Neuronal stem cell (in vitro differentiated cells): ENCODE data around the gene KCTD15.

Experiments used
- DNase-seq: peaks from one replicate; pipeline ENCODE4 v3.0.0-alpha.2; 2013; ENCODE audit warnings: low spot score
- H2AFZ ChIP-seq: one replicate; pipeline ENCODE4 v1.6.1; 2013; ENCODE audit warnings: mild to moderate bottlenecking, low read length, inconsistent platforms
- H2AK5ac ChIP-seq: 2 replicates; pipeline ENCODE4 v1.6.1; 2013; ENCODE audit warnings: low read depth, mild to moderate bottlenecking, inconsistent platforms, low read length, moderate library complexity, mixed read lengths
- H2BK120ac ChIP-seq: 2 replicates; pipeline ENCODE4 v1.6.1; 2013; ENCODE audit warnings: low read depth, mild to moderate bottlenecking, inconsistent platforms, low read length, moderate library complexity, mixed read lengths
- H2BK12ac ChIP-seq: one replicate; pipeline ENCODE4 v1.6.1; 2013; ENCODE audit warnings: low read length, inconsistent platforms
- H2BK15ac ChIP-seq: 2 replicates; pipeline ENCODE4 v1.6.1; 2013; ENCODE audit warnings: mild to moderate bottlenecking, low read length, inconsistent platforms, mixed read lengths
- H2BK5ac ChIP-seq: one replicate; pipeline ENCODE4 v1.6.1; 2013; ENCODE audit warnings: inconsistent platforms, mild to moderate bottlenecking, low read length, moderate library complexity
- H3K14ac ChIP-seq: one replicate; pipeline ENCODE4 v1.6.1; 2013; ENCODE audit warnings: low read length, inconsistent platforms
- H3K18ac ChIP-seq: 2 replicates; pipeline ENCODE4 v1.6.1; 2013; ENCODE audit warnings: low read length, inconsistent platforms
- H3K23ac ChIP-seq: 2 replicates; pipeline ENCODE4 v1.6.1; 2013; ENCODE audit warnings: low read depth, mild to moderate bottlenecking, mixed read lengths, low read length, inconsistent platforms; ENCODE audit not compliant: poor library complexity
- H3K27ac ChIP-seq: replicated peaks from 3 replicates; pipeline ENCODE4 v1.5.1; 2013; ENCODE audit warnings: low read length, inconsistent platforms
- H3K27me3 ChIP-seq, 3 experiments: 2 replicates each; pipeline ENCODE4 v1.6.1; 2013; ENCODE audit warnings: low read length in 3 of 3, mild to moderate bottlenecking in 2 of 3, inconsistent platforms in 1 of 3, low read depth in 1 of 3, mixed read lengths in 1 of 3, moderate library complexity in 1 of 3; ENCODE audit not compliant: control insufficient read depth in 3 of 3, insufficient read depth in 3 of 3
- H3K36me3 ChIP-seq, 2 donors: replicated peaks in 1 of 2; 2 replicates each; pipeline ENCODE4 v1.6.1; 2013; ENCODE audit warnings: low read length in 2 of 2; ENCODE audit not compliant: control insufficient read depth in 2 of 2, insufficient read depth in 2 of 2
- H3K4ac ChIP-seq: 2 replicates; pipeline ENCODE4 v1.6.1; 2013; ENCODE audit warnings: inconsistent platforms, mild to moderate bottlenecking, low read length, moderate library complexity
- H3K4me1 ChIP-seq, 2 donors: 1 replicate in 1 of 2; 2 replicates in 1 of 2; pipeline ENCODE4 v1.6.1; 2013; ENCODE audit warnings: low read length in 2 of 2, low read depth in 1 of 2; ENCODE audit not compliant: control insufficient read depth in 2 of 2, insufficient read depth in 1 of 2
- H3K4me2 ChIP-seq: one replicate; pipeline ENCODE4 v1.6.1; 2013; ENCODE audit warnings: mild to moderate bottlenecking, low read length, inconsistent platforms; ENCODE audit not compliant: insufficient read depth, poor library complexity, severe bottlenecking
- H3K4me3 ChIP-seq, 2 donors: 2 replicates each; pipeline ENCODE4 v1.5.1; 2013; ENCODE audit warnings: low read length in 2 of 2, mild to moderate bottlenecking in 2 of 2, inconsistent platforms in 1 of 2, moderate library complexity in 1 of 2
- H3K79me1 ChIP-seq: one replicate; pipeline ENCODE4 v1.6.1; 2013; ENCODE audit warnings: low read depth, mild to moderate bottlenecking, inconsistent platforms, low read length, moderate library complexity
- H3K9ac ChIP-seq: one replicate; pipeline ENCODE4 v1.6.1; 2013; ENCODE audit warnings: mild to moderate bottlenecking, low read depth, low read length, inconsistent platforms; ENCODE audit not compliant: poor library complexity
- H3K9me3 ChIP-seq, 2 donors: replicated peaks in 1 of 2; 2 replicates each; pipeline versions ENCODE3 to v1.6.1; 2013; ENCODE audit warnings: low read length in 2 of 2, mild to moderate bottlenecking in 2 of 2, inconsistent platforms in 1 of 2, low read depth in 1 of 2, mixed read lengths in 1 of 2, moderate library complexity in 1 of 2; ENCODE audit not compliant: control insufficient read depth in 2 of 2, insufficient read depth in 1 of 2
- H4K8ac ChIP-seq: one replicate; pipeline ENCODE4 v1.6.1; 2013; ENCODE audit warnings: low read depth, mild to moderate bottlenecking, inconsistent platforms, low read length, moderate library complexity
- H4K91ac ChIP-seq: one replicate; pipeline ENCODE4 v1.6.1; 2013; ENCODE audit warnings: low read length, low read depth, mild to moderate bottlenecking, inconsistent platforms; ENCODE audit not compliant: poor library complexity
- WGBS, 2 donors: extraction: QIAGEN DNeasy Blood & Tissue Kit; methylation state at CpG; one replicate each; pipeline ENCODE4 v1.1.7; 2013; ENCODE audit warnings: missing lambda C conversion rate in 2 of 2, mixed read lengths in 1 of 2; ENCODE audit not compliant: insufficient read length in 2 of 2, insufficient replicate concordance in 1 of 2; ENCODE audit errors: extremely low coverage in 2 of 2; 5-methylcytosine and 5-hydroxymethylcytosine counted together

The KCTD15 gene

GRCh38 chr19:33862981-33863380 lies 66.3 kb downstream of the KCTD15 start:
- H3K14ac ChIP-seq = peak overlapping the region; percentile 91
- no peak overlapping the region for H3K9ac ChIP-seq
- no CpG with 5 or more reads among the region's 4 CpGs for WGBS, 2 donors
- H2BK5ac ChIP-seq = no peak overlapping the region
- H2BK120ac ChIP-seq = no peak overlapping the region
- peaks cover 0 to 2% of the 10 kb centered on the region in 2 donors for H3K4me1 ChIP-seq
- peak overlapping the region; percentile 75 for H3K23ac ChIP-seq
- no peak overlapping the region for H4K8ac ChIP-seq
- H3K27me3 ChIP-seq = peaks cover 0 to 10% (median 0%) of the 10 kb centered on the region in 3 experiments
- no peak overlapping the region for H4K91ac ChIP-seq
- no peak overlapping the region for H3K4me2 ChIP-seq
- H3K36me3 ChIP-seq = no peaks in the 10 kb centered on the region
- no peak overlapping the region for H2AFZ ChIP-seq
- H2BK12ac ChIP-seq = peak overlapping the region; percentile 30
- no peak overlapping the region for H3K4ac ChIP-seq
- H2BK15ac ChIP-seq = no peak overlapping the region
- no peak for DNase-seq
- H3K9me3 ChIP-seq = no peaks in the 10 kb centered on the region
- peak overlapping the region; percentile 51 for H2AK5ac ChIP-seq
- H3K27ac ChIP-seq = no peak overlapping the region
- H3K4me3 ChIP-seq = no peak overlapping the region
- H3K79me1 ChIP-seq = no peaks in the 10 kb centered on the region
- H3K18ac ChIP-seq = peak overlapping the region; percentile 79

- H2BK15ac ChIP-seq = no peak overlapping the region
- H2BK120ac ChIP-seq = no peak overlapping the region
- H3K79me1 ChIP-seq = no peaks in the 10 kb centered on the region
- H3K9me3 ChIP-seq = no peaks in the 10 kb centered on the region
- no peak overlapping the region for H3K18ac ChIP-seq
- H2BK12ac ChIP-seq = no peak overlapping the region
- no peak overlapping the region for H4K8ac ChIP-seq
- no peak overlapping the region for H3K4ac ChIP-seq
- no peaks in the 10 kb centered on the region for H3K36me3 ChIP-seq
- no peak overlapping the region for H3K4me3 ChIP-seq
- no peak overlapping the region for H3K14ac ChIP-seq
- no peak overlapping the region for H3K23ac ChIP-seq
- peaks cover 0 to 10% (median 0%) of the 10 kb centered on the region in 3 experiments for H3K27me3 ChIP-seq
- H3K4me1 ChIP-seq = peaks cover 2% of the 10 kb centered on the region in 2 donors
- WGBS, 2 donors = no CpG with 5 or more reads among the region's 5 CpGs
- H3K4me2 ChIP-seq = no peak overlapping the region
- no peak overlapping the region for H4K91ac ChIP-seq
- H2AK5ac ChIP-seq = no peak overlapping the region
- H3K9ac ChIP-seq = no peak overlapping the region
- no peak for DNase-seq
- H2AFZ ChIP-seq = no peak overlapping the region
- no peak overlapping the region for H3K27ac ChIP-seq
- H2BK5ac ChIP-seq = no peak overlapping the region
Observed at GRCh38 chr19:33863436-33863835, 66.8 kb downstream of the KCTD15 start.

GRCh38 chr19:33864311-33864850 lies 67.7 kb downstream of the KCTD15 start:
- H3K9me3 ChIP-seq = no peaks in the 10 kb centered on the region

DNA sequence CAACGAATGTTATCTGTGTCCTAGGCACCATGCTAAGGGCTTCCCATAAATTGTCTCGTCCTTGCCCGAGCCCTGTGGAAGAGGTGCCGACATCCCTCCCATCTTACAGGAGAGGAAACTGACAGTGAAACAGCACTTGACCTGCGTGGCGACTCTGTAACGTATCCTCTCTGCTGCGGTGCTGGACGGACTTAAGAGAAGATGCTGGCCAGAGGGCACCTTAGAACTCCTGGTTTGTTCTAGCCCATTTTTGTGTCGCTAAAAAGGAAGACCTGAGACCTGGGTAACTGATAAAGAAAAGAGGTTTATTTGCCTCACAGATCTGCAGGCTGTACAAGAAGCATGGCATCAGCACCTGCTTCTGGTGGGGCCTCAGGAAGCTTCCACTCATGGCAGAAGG lies 68.6 kb downstream of the KCTD15 start:
- Histone ChIP-seq H2AK5ac (no peak overlapping the region), H3K27ac (no peak overlapping the region), H2BK15ac (no peak overlapping the region), H2AFZ (no peak overlapping the region), H3K4ac (no peak overlapping the region), H3K4me1 (peaks cover 5 to 6% of the 10 kb centered on the region in 2 donors), H3K9ac (no peak overlapping the region), H3K79me1 (no peaks in the 10 kb centered on the region), H4K91ac (no peak overlapping the region), H3K36me3 (no peaks in the 10 kb centered on the region), H4K8ac (no peak overlapping the region), H2BK12ac (no peak overlapping the region), H3K4me2 (no peak overlapping the region), H3K27me3 (peaks cover 0 to 26% (median 1%) of the 10 kb centered on the region in 3 experiments), H3K4me3 (no peak overlapping the region), H2BK5ac (no peak overlapping the region), H3K18ac (no peak overlapping the region), H2BK120ac (no peak overlapping the region), H3K14ac (no peak overlapping the region), H3K23ac (no peak overlapping the region), H3K9me3 (no peaks in the 10 kb centered on the region)
- no peak for DNase-seq
- WGBS, 2 donors = no CpG with 5 or more reads among the region's 10 CpGs

More at GRCh38 chr19:33864311-33864850, 67.7 kb downstream of the KCTD15 start:
- H3K27ac ChIP-seq = no peak overlapping the region
- no peak overlapping the region for H2AK5ac ChIP-seq
- H3K14ac ChIP-seq = no peak overlapping the region
- no peak overlapping the region for H3K4me2 ChIP-seq
- DNase-seq = no peak
- H3K4me1 ChIP-seq = peaks cover 5 to 6% of the 10 kb centered on the region in 2 donors
- H3K36me3 ChIP-seq = no peaks in the 10 kb centered on the region
- no peak overlapping the region for H3K4me3 ChIP-seq
- H2BK5ac ChIP-seq = no peak overlapping the region
- H2BK15ac ChIP-seq = no peak overlapping the region
- no peaks in the 10 kb centered on the region for H3K79me1 ChIP-seq
- peaks cover 0 to 18% (median 0%) of the 10 kb centered on the region in 3 experiments for H3K27me3 ChIP-seq
- H3K9ac ChIP-seq = no peak overlapping the region
- WGBS, 2 donors = no CpG with 5 or more reads among the region's 3 CpGs
- H3K4ac ChIP-seq = no peak overlapping the region
- no peak overlapping the region for H4K91ac ChIP-seq
- no peak overlapping the region for H3K18ac ChIP-seq
- H3K23ac ChIP-seq = no peak overlapping the region
- H4K8ac ChIP-seq = no peak overlapping the region
- H2AFZ ChIP-seq = no peak overlapping the region
- no peak overlapping the region for H2BK12ac ChIP-seq
- no peak overlapping the region for H2BK120ac ChIP-seq
